Smooth muscle cell (in vitro differentiated cells): ENCODE results near the gene CNTN4. TPM values are rescaled to one million over a fixed set of nuclear protein-coding genes. Genes with fewer than 3 reads are reported as not detected.

ENCODE experiments used
- DNase-seq: peaks from one replicate; lab custom pipeline; 2025; ENCODE audit not compliant: unreplicated experiment; lab: John Stamatoyannopoulos, UW
- H2AFZ ChIP-seq: fragments of 200-600 bp; sonication (generic); 2 replicates; pipeline ENCODE4 v1.6.0; 2016; ENCODE audit warnings: antibody characterized with exemption, low read depth, mild to moderate bottlenecking
- H3F3A ChIP-seq: fragments of 200-600 bp; sonication (generic); 2 replicates; pipeline ENCODE4 v1.6.0; 2017; ENCODE audit warnings: antibody characterized with exemption, low read depth
- H3K27ac ChIP-seq: fragments of 200-600 bp; sonication (generic); 2 replicates; pipeline ENCODE4 v1.5.1; 2016; ENCODE audit warnings: low read depth, mild to moderate bottlenecking
- H3K27me3 ChIP-seq: fragments of 200-600 bp; sonication (generic); 2 replicates; pipeline ENCODE4 v1.6.1; 2016; ENCODE audit warnings: low read depth, mild to moderate bottlenecking
- H3K36me3 ChIP-seq: fragments of 200-600 bp; sonication (generic); 2 replicates; pipeline ENCODE4 v1.5.1; 2016; ENCODE audit warnings: low read depth
- H3K4me1 ChIP-seq: fragments of 200-600 bp; sonication (generic); 2 replicates; pipeline ENCODE4 v1.5.1; 2016; ENCODE audit warnings: low read depth
- H3K4me2 ChIP-seq: fragments of 200-600 bp; sonication (generic); 2 replicates; pipeline ENCODE4 v1.6.0; 2016; ENCODE audit warnings: mild to moderate bottlenecking
- H3K4me3 ChIP-seq: fragments of 200-600 bp; sonication (generic); 2 replicates; pipeline ENCODE4 v1.5.1; 2016; ENCODE audit warnings: mild to moderate bottlenecking
- H3K79me2 ChIP-seq: fragments of 200-600 bp; sonication (generic); 2 replicates; pipeline ENCODE4 v1.6.0; 2016; ENCODE audit warnings: low read depth, mild to moderate bottlenecking
- H3K9ac ChIP-seq: fragments of 200-600 bp; sonication (generic); 2 replicates; pipeline ENCODE4 v1.6.0; 2016; ENCODE audit warnings: low read depth
- H3K9me3 ChIP-seq: fragments of 200-600 bp; sonication (generic); replicated peaks from 2 replicates; pipeline ENCODE4 v1.5.1; 2016; ENCODE audit warnings: low read depth
- H4K20me1 ChIP-seq: fragments of 200-600 bp; sonication (generic); 2 replicates; pipeline ENCODE4 v1.6.0; 2016; ENCODE audit warnings: low read depth
- WGBS: methylation state at CpG from one replicate; pipeline ENCODE4 v1.1.7; 2016; ENCODE audit warnings: low lambda C conversion rate; 5-methylcytosine and 5-hydroxymethylcytosine counted together
- polyA plus RNA-seq: library from polyadenylated mRNA; unstranded; fragments of >200 nt; fragmentation: Nextera tagmentation; extraction: Ambion mirVana; gene quantifications from 2 replicates; pipeline ENCODE4 v1.2.1, GENCODE V29; 2016
- total RNA-seq: library from RNA; depleted of rRNA; stranded (reverse); fragments of >200 nt; gene quantifications from 2 replicates; pipeline ENCODE4 v1.2.3, GENCODE V29; 2014
- TF ChIP-seq, protein P1 (sequence below): fragments of 200-600 bp; sonication (generic); IDR thresholded peaks from 2 replicates; pipeline ENCODE4 v1.5.1; 2017; ENCODE audit warnings: borderline replicate concordance, mild to moderate bottlenecking, antibody characterized with exemption; ENCODE audit not compliant: insufficient read depth, poor library complexity, severe bottlenecking

The CNTN4 gene
- total and polyA plus RNA-seq, 2 experiments from 2014 or later = 12.1 to 15.8 TPM

DNA sequence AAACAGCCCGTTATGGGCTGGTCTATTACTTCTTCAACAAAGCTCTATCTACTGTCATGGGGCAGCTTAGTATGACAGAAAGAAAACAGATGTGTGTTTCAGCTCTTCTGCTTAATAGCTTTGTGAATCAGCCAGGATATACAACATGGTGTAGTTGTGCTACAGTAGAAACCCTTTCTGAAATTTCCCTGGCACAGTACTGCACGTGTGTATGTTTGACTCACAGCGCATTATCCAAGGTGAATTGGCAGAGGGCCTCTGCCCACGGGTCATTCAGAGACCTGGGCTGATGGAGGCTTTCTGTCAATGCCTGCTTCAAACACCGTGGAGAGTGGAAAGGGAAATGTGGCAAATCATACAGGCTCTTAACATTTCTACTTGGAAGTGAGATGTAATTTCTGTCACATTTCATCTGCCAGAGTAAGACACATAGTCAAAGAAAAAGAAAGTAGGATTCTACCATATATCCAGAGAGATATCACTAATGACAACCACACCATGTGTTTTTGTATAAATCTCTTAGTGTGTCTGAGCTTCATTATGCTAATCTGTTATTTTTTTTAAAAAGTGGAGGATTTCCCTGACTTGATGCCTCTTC, 505.1 kb downstream of the CNTN4 start:
- TF ChIP-seq, protein P1, sequence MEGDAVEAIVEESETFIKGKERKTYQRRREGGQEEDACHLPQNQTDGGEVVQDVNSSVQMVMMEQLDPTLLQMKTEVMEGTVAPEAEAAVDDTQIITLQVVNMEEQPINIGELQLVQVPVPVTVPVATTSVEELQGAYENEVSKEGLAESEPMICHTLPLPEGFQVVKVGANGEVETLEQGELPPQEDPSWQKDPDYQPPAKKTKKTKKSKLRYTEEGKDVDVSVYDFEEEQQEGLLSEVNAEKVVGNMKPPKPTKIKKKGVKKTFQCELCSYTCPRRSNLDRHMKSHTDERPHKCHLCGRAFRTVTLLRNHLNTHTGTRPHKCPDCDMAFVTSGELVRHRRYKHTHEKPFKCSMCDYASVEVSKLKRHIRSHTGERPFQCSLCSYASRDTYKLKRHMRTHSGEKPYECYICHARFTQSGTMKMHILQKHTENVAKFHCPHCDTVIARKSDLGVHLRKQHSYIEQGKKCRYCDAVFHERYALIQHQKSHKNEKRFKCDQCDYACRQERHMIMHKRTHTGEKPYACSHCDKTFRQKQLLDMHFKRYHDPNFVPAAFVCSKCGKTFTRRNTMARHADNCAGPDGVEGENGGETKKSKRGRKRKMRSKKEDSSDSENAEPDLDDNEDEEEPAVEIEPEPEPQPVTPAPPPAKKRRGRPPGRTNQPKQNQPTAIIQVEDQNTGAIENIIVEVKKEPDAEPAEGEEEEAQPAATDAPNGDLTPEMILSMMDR = no peak
- Histone ChIP-seq H4K20me1 (no peaks in the 10 kb centered on the region), H3K9ac (no peak overlapping the region), H3K27me3 (no peaks in the 10 kb centered on the region), H3F3A (no peaks in the 10 kb centered on the region), H3K4me3 (no peak overlapping the region), H3K27ac (no peak overlapping the region), H3K9me3 (no peaks in the 10 kb centered on the region), H3K36me3 (no peaks in the 10 kb centered on the region), H3K4me1 (no peaks in the 10 kb centered on the region), H3K4me2 (no peak overlapping the region), H2AFZ (no peak overlapping the region), H3K79me2 (no peaks in the 10 kb centered on the region)
- no peak for DNase-seq
- 56% methylated on average over 5 of the region's 5 CpGs for WGBS

DNA sequence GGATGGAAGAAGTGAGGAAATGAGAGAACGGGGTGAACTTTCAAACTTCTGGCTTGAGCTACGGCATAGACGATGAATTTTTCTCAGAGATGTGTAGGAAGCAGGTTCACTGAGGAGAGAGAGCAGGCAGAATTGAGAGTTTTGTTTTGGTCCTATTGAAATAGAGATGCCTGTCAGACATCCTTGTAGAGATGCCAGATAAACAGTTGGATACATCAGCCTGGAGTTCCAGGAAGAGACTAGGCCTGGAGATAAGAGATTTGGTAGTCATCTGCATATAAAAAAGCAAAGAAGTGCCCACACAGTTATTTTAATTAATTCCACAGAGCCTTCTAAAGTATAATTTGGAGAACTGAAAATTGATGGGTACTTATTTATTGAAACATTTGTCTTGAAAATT, 515.9 kb downstream of the CNTN4 start:
- 98% methylated on average over 3 of the region's 3 CpGs for WGBS

DNA sequence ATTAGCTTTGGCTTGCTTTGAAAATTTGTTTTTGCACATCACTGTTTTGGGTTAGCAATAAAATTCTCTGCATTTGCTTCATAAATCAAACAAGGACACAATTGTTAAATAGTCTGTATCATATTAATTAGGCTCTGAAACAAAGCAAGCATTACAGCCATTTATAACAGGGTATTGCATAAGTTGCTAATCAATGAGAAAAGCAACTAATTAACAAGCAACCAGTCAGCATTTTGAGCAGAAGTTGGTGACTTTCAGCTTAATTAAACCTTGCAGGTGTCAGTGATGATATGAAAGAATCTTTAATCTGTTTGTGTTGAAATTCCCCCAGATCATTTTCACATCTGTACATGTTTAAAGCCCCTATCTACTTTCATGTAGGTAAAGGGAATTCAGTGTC, 516.4 kb downstream of the CNTN4 start:
- Histone ChIP-seq H4K20me1 (no peaks in the 10 kb centered on the region), H3K79me2 (no peaks in the 10 kb centered on the region), H3K4me2 (no peak overlapping the region), H3K4me3 (no peak overlapping the region), H3K36me3 (no peaks in the 10 kb centered on the region), H3K9ac (no peak overlapping the region), H3K9me3 (peaks cover 6% of the 10 kb centered on the region), H3K27me3 (no peaks in the 10 kb centered on the region), H2AFZ (no peak overlapping the region), H3F3A (no peaks in the 10 kb centered on the region), H3K4me1 (no peaks in the 10 kb centered on the region), H3K27ac (no peak overlapping the region)
- TF ChIP-seq, protein P1 = no peak
- DNase-seq = no peak

More for the DNA sequence above, 515.9 kb downstream of the CNTN4 start:
- DNase-seq = no peak
- H3K9ac ChIP-seq = no peak overlapping the region
- no peaks in the 10 kb centered on the region for H3F3A ChIP-seq
- H3K79me2 ChIP-seq = no peaks in the 10 kb centered on the region
- peaks cover 6% of the 10 kb centered on the region for H3K9me3 ChIP-seq
- no peaks in the 10 kb centered on the region for H3K36me3 ChIP-seq
- TF ChIP-seq, protein P1 = no peak
- H4K20me1 ChIP-seq = no peaks in the 10 kb centered on the region
- no peaks in the 10 kb centered on the region for H3K4me1 ChIP-seq
- H2AFZ ChIP-seq = no peak overlapping the region
- no peak overlapping the region for H3K4me3 ChIP-seq
- no peak overlapping the region for H3K27ac ChIP-seq
- H3K4me2 ChIP-seq = no peak overlapping the region
- H3K27me3 ChIP-seq = no peaks in the 10 kb centered on the region

DNA sequence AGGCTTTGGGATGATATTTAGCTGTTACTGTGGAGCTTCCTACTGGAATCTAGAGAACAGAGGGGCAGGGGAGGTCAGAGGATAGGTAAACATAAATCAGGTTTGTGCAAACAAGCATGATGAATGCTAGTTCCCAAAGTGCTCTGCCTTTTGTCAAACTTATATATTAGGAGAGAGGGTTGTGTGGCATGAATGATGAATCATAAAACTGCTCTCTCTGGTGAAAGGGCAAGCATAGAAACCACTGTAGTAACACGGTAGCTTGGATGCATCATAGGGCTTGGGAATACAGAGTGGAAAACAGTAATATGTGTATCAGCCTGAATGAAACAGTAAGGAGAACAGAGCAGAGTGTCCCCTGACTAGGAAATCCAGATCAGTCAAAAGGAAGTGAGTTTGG, 524.8 kb downstream of the CNTN4 start:
- H2AFZ ChIP-seq = no peak overlapping the region
- no peak overlapping the region for H3K4me3 ChIP-seq
- DNase-seq = no peak
- peaks cover 7% of the 10 kb centered on the region for H3K4me1 ChIP-seq
- H3K27me3 ChIP-seq = no peaks in the 10 kb centered on the region
- H3K9me3 ChIP-seq = no peaks in the 10 kb centered on the region
- H3K4me2 ChIP-seq = peak overlapping the region; percentile 3
- peak overlapping the region; percentile 84 for H3K27ac ChIP-seq
- no peaks in the 10 kb centered on the region for H3F3A ChIP-seq
- H3K36me3 ChIP-seq = no peaks in the 10 kb centered on the region
- no peaks in the 10 kb centered on the region for H3K79me2 ChIP-seq
- H3K9ac ChIP-seq = peak overlapping the region; percentile 22
- H4K20me1 ChIP-seq = no peaks in the 10 kb centered on the region
- WGBS = 9% methylated on average over 1 of the region's 1 CpG
- TF ChIP-seq, protein P1 = no peak
